GM19397 (cell line): ENCODE results near the gene TMEM179.

Source experiments
- ATAC-seq: cut with Tn5 transposase; IDR thresholded peaks from one replicate; pipeline ENCODE4 v1.9.1; 2021; ENCODE audit warnings: mild to moderate bottlenecking, moderate library complexity; ENCODE audit not compliant: unreplicated experiment

Gene TMEM179

GRCh38 chr14:104600141-104600643, 4.4 kb downstream of the TMEM179 start:
- ATAC-seq, result no peak

GRCh38 chr14:104599446-104599845, 5.1 kb downstream of the TMEM179 start:
- ATAC-seq, result no peak

DNA sequence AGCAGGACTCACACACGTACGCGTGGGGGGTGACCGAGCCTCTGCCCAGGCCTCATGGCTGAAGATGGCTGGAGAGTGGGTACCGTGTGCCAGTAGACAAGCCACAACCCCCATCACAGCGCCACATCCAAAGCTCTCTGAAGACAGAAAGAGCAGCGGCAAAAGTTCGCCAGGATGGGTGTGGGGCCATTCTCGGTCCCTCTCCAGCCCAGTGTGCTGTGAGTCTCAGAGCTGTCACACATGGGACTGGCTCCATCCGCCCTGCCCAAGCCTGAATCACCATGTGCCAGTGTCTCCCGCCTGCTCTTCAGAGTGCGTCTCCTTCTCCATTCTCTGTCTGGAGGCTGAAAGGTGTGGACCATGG, 5.7 kb downstream of the TMEM179 start:
- no peak for ATAC-seq

DNA sequence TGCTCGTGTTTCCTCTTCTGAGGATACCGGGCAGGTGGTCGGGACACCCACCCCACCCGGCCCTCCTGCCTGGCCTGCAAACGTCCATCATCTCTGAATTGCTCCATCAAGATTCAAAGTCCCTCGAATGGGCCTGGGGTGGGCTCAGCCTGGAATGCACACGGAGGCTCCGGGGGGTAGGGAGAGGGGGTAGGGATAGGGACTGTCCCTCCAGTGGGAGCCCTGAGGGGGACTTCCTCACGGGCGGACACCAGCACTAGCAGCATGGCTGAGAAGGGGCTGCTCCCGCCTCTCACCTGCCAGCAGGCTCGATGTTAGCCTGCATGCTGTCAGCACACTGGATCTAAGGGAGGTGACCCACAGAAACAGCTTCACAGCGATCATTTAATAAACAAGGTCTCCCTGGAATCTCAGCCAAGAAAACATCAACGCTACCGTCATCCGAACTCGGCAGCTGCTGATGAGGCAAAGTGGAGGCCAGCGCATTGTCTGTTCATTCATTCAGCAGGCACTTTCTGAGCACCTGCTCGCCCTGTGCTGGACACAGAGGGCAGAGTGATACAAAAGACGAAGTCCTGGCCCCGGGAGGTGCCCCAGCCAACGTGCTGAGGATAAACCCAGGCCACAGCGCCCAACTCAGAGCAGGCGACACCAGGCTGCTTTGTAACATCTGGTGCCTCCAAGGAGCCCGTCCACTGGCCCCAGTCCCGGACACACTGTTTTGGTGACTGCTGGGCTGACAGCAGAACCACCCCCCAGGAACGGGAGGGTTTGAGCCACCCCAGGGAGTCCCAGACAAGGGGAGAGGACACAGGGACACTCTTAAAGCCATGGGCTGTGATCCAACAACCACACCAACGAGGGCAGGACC, 6.3 kb downstream of the TMEM179 start:
- no peak for ATAC-seq

- ATAC-seq, result no peak
These were observed 7.0 kb downstream of the TMEM179 start for GRCh38 chr14:104597576-104597975.

- ATAC-seq, result no peak
These were observed 7.6 kb downstream of the TMEM179 start for GRCh38 chr14:104596927-104597351.

- no peak for ATAC-seq
These were observed 8.1 kb downstream of the TMEM179 start for GRCh38 chr14:104596451-104596918.

DNA sequence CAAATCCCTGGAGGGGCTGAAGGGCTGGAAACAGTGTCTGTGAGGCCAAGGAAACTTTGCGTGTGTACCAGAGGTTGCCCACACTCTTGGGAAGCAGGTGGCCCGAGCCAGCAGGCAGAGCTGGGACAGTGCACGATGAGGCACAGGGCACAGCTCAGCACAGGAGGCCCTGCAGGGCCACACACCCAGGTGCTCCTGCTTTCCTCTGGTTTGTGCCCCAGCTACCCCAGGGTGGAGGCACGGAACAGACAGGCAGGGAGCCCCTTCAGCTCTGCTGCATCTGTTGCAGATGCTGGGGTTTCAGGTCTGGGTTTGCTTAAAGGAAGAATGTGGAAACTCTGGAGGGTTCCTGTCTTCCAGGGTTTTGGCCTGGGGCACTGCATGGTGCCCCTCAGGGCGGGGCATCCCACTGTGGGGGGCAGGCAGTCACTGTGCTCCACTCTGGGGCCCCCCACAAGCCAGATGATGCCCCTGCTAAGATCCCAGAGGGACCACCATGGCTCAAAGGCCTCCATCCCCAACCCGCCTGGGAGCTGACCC, 8.6 kb downstream of the TMEM179 start:
- ATAC-seq, result no peak

DNA sequence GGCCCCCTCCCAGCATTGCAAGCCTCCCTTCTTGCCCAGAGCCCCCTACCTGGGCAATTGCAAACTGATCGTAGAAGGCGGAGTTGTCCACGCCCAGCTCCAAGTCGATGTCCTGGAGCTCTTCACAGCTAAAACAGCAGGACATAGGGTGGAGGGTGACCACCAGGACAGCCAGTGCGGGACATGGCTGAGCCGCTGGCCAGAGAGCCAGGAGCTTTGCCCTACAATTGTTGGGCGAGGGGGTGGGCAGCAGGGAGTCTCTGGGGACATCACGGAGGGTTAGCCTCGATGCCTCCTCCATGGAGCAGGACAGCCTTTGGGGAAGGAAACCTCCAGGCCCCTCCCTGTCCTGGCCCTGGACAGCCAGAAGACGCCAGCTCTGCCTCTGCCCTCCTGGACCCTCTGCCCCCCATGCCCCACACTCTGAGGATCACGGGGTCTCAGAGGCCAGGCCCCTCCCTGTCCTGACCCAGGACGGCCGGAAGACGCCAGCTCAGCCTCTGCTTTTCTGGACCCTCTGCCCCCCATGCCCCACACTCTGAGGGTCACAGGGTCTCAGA, 9.4 kb downstream of the TMEM179 start:
- no peak for ATAC-seq

DNA sequence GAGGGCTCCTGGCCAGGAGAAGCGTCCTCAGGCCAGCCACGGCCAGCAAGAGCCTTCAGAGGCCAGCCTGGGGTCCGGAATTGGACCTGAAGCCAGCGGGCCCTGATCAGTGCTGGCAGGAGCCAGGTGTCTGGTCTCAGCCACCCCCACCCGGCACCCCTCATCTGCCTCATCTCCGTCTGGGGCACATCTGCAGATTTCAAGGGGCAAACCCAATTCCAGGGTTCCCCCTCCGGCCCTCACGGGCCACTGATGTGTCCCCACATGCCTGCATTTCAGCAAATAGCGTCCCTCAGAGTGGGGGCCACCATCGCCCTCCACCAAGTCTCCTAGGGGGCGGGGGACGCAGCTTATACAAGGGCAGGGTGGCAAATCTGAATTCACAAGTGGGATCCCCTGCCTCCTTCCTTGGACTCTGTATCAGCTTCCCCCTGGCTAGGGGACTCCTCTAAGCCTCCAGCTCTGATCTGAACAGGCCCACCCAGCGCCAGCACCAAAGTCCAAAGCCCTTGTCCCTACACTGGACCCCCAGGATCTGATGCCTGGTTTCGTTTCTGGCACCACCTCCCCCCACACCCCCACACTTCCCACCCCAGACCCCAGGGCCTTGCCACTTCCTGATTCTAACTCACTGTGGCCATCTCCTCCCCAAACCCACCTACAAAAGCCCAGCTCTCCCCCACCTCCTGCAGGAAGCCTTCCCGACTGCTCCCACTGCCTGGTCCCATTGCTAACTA, 10.1 kb downstream of the TMEM179 start:
- no peak for ATAC-seq

DNA sequence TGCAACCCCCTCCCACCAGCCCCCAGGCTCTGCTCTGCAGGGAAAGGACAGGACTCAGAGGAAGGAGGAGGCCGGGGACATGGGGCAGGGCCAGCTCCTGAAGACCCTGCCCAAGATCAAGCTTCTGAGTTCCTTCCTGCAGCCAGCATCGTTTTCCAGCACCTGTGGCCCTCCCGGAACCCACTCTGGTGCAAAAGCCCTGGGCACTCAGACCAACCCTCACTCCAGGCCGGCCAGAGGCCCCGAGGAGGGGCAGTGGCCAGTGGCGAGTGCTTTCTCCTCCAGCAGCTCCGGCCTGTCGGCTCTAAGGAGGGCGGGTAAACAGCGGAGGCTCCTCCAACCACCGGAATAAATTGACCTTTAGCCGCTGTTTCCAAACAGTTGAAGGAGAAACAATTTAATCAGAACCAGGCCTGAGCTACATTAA, 10.8 kb downstream of the TMEM179 start:
- ATAC-seq, result no peak

DNA sequence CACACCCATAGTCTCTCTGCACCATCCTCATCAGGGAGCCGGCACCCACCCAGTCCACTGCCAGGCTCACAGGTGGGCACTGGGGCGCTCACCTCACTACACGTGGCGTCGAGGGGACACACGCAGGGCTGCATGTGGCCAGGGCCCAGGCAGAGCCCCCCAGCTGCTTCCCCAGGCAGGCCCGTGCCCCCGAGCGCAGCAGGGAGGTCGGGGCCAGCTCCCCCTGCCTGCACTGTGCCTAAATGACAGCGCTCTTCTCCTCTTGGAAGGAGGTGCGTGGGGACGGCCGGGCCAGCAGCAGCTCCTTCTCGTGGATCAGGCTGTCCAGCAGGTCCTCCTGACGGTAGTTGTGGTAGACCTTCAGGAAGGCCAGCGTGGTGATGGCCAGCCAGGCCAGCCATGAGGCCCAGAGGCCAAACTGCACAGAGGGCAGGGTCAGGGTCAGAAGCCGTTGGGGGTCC, 11.3 kb downstream of the TMEM179 start:
- ATAC-seq, result no peak

- no peak for ATAC-seq
These were observed 11.8 kb downstream of the TMEM179 start for GRCh38 chr14:104592785-104593184.

DNA sequence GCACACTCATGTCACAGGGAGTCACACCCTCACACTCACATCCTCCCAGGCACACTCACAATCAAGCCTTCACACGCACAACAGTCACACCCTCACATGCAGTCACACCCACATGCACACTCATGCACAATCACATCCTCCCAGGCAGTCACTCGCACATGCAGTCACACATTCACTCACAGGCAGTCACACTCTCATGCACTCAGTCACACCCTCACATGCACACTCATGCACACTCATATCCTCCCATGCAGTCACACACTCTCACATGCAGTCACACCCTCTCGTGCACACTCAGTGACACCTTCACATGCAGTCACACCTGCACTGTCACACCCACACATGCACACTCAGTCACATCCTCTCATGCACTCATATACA, 12.3 kb downstream of the TMEM179 start:
- no peak for ATAC-seq

GRCh38 chr14:104591506-104592291, 12.9 kb downstream of the TMEM179 start:
- no peak for ATAC-seq

DNA sequence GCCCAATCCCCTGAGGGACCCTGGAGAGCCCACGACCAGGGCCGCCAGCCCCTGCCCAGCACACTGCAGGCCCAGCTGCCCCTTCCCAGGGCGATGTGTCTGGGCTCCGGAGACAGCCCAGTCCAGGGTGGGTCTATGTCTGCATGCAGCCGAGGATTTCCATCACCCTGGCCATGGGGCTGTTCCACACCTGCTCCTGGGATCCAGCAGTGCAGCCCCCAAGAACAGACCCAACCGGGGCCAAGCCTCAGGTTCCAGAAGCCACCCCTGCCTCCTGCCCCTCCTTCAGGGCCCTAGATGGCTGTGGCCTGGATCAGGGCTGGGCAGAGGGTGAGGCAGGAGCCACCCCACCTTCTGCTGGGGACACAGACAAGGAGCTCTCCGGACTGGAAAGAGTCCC, 13.5 kb downstream of the TMEM179 start:
- no peak for ATAC-seq

GRCh38 chr14:104590240-104590965, 14.2 kb downstream of the TMEM179 start:
- ATAC-seq, result no peak

DNA sequence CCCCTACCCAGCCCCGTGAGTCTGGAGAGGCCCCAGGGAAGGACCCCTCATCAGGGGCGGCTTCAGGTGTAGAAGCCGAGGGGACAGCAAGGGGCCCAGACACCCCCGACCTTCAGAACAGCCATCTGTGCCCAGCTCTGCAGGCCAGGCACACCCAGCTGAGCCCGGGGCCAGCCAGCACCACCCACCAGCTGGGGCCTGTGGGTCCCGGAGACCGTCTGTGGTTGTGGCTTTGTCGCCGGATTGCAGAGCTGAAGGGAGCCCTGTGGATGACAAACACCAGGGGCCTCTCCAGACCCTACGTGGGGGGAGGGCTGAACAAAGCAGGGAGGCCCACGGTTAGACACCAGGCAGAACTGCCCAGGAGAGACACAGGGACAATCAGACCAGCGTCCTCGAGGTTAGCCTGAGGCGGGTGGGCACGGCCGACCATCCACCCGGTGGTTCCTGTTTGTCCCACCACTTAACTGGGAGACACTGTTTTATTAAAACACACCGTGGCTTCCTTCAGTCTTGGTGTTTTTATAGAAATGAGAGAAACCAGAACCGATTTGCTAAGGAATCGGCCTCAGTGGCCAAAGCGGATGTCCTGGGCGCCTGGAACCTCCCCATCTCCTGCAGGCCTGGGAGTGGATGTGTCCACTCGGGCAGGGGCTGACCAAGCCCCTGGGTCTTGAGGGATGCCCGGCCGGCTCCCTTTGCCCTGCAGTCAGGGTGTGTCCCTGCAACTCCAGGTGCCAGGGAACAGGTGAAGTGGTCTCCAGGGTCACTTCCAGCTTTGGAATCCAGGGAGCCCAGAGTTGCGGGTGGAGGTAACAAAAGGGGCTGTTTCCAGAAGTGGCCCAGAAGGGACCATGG, 15.0 kb downstream of the TMEM179 start:
- ATAC-seq, result no peak
